ENCODE results near the gene MRPL36. TPM values are rescaled to one million over a fixed set of nuclear protein-coding genes. Genes with fewer than 3 reads are reported as not detected.

Gene MRPL36
- total and polyA plus RNA-seq, 2 of the 4 experiments (the other 2 are of a cell fraction): 85.9 to 103 TPM

DNA sequence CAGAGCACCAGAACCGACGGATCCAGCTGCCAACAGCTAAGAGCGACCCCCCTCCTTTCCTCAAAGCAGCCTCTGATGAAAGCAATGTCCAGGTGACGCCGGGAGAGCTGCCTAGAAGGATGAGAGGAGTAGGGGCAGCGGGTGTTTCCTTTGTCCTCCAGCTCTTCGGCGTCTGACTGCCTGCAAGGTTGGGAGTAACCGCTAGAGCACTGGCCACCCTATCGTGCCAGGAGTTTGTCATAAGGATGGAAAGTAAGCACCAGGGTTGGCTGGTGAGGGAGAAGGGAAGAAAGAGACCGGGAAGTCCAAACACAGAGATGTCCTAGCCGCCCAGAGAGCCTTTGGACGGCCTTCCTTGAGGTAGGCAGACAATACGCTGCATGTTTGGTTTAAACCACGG, 10.8 kb downstream of the MRPL36 start:
- peak overlapping the region; percentile 47 for H3K27ac ChIP-seq (ENCODE audit: insufficient read depth, low read length)
- peaks cover 0 to 16% of the 10 kb centered on the region in 2 experiments; a peak in 3 of 4 replicates for H3K79me1 ChIP-seq (ENCODE audit: low read depth in 1 of 2, low read length in 2 of 2)
- H3K56ac ChIP-seq (ENCODE audit: extremely low read depth, insufficient read depth, low read length): peak overlapping the region; percentile 27; the same call in 1 of the 2 replicates
- in situ Hi-C loops (cut with MboI; ENCODE audit: low sequenced_read_pairs): loop anchor here (25.0 kb wide), 1 partner anchor 827 kb away; no protein-coding TSS in a partner anchor
- H3K9ac ChIP-seq (ENCODE audit: low read depth, low read length): no peak overlapping the region
- H4K8ac ChIP-seq (ENCODE audit: low read depth in 2 of 2, low read length in 2 of 2): peak overlapping the region; percentile 9 to 77; a peak in 3 of 4 replicates
- no peak for DNase-seq
- H3K9me1 ChIP-seq (ENCODE audit: insufficient read depth, low read length): peaks cover 3% of the 10 kb centered on the region
- H4K20me1 ChIP-seq (ENCODE audit: insufficient read depth, low read length): no peaks in the 10 kb centered on the region
- TF ChIP-seq BHLHE40 (IDR thresholded peaks at IDR 0.05; ENCODE audit: low read depth, low read length): no peak
- TF ChIP-seq MXI1 (IDR thresholded peaks at IDR 0.05; ENCODE audit: borderline replicate concordance, low read depth, low read length): no peak
- no peak for TF ChIP-seq CHD1 (IDR thresholded peaks at IDR 0.05; ENCODE audit: low read depth, low read length)
- no peak for TF ChIP-seq FOS (IDR thresholded peaks at IDR 0.05; ENCODE audit: low read depth, low read length)
- no peak for TF ChIP-seq RAD21 (IDR thresholded peaks at IDR 0.05; ENCODE audit: low read length)
- no peak for TF ChIP-seq RFX5 (IDR thresholded peaks at IDR 0.05; ENCODE audit: low read depth, low read length)
- no peak for TF ChIP-seq POLR2A (IDR thresholded peaks at IDR 0.05; ENCODE audit: low read depth, low read length)
- no peak for TF ChIP-seq CTCF (conservative IDR thresholded peaks at IDR 0.05; ENCODE audit: low read depth, low read length)
- no peak for TF ChIP-seq CEBPB (IDR thresholded peaks at IDR 0.05; ENCODE audit: low read depth, low read length)
- TF ChIP-seq, protein P1, sequence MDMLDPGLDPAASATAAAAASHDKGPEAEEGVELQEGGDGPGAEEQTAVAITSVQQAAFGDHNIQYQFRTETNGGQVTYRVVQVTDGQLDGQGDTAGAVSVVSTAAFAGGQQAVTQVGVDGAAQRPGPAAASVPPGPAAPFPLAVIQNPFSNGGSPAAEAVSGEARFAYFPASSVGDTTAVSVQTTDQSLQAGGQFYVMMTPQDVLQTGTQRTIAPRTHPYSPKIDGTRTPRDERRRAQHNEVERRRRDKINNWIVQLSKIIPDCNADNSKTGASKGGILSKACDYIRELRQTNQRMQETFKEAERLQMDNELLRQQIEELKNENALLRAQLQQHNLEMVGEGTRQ (IDR thresholded peaks at IDR 0.05; ENCODE audit: low read depth, low read length): no peak
- TF ChIP-seq MAFK (IDR thresholded peaks at IDR 0.05; ENCODE audit: low read depth, low read length): no peak
- TF ChIP-seq RCOR1 (IDR thresholded peaks at IDR 0.05; ENCODE audit: insufficient replicate concordance, low read length): no peak
- TF ChIP-seq NFE2L2 (IDR thresholded peaks at IDR 0.05; ENCODE audit: low read depth, low read length): no peak
- TF ChIP-seq MAZ (IDR thresholded peaks at IDR 0.05; ENCODE audit: borderline replicate concordance, low read depth, low read length): no peak
- no peak for TF ChIP-seq ELK1 (IDR thresholded peaks at IDR 0.05; ENCODE audit: borderline replicate concordance, low read depth, low read length)
- no peak for TF ChIP-seq SMC3 (IDR thresholded peaks at IDR 0.05; ENCODE audit: low read depth, low read length)
- no peak overlapping the region for H3K4me3 ChIP-seq (ENCODE audit: insufficient read depth, low read depth, low read length)
- dilution Hi-C loops (cut with HindIII; ENCODE audit: low sequenced_read_pairs, unreplicated experiment): no loop called here
- peak overlapping the region; percentile 64; the same call in 1 of the 3 replicates for H2BK15ac ChIP-seq (ENCODE audit: low read depth, low read length)
- peak overlapping the region; percentile 79 for H2BK120ac ChIP-seq (ENCODE audit: low read depth, low read length)
- peak overlapping the region; percentile 88 for H2BK20ac ChIP-seq (ENCODE audit: low read depth, low read length)
- H3K23ac ChIP-seq (ENCODE audit: low read depth, low read length): no peak overlapping the region; the same call in 1 of the 2 replicates
- WGBS, 2 experiments (ENCODE audit: extremely low coverage in 2 of 2, insufficient read length in 1 of 2): 85% methylated on average over 5 of the region's 15 CpGs; no CpG with 5 or more reads in 1 of the 2 experiments
- H3K36me3 ChIP-seq (ENCODE audit: control insufficient read depth, insufficient read depth, low read length): no peaks in the 10 kb centered on the region
- H3K4me2 ChIP-seq (ENCODE audit: low read depth, low read length): no peak overlapping the region
- no peak for ATAC-seq (ENCODE audit: low read depth)
- H3K27me3 ChIP-seq (ENCODE audit: control insufficient read depth, insufficient read depth, low read length): no peaks in the 10 kb centered on the region; the same call in 1 of the 2 replicates
- peak overlapping the region; percentile 22; the same call in 1 of the 2 replicates for H3K14ac ChIP-seq (replicated peaks; ENCODE audit: low read depth, low read length)
- H2AK9ac ChIP-seq (replicated peaks; ENCODE audit: low read depth, low read length, poor library complexity): peak overlapping the region; percentile 38
- ChIA-PET POLR2A (ENCODE audit: unreplicated experiment) (no interaction called here), CTCF (interaction anchor here (0.6 to 0.7 kb wide), 2 partner anchors 25 to 242 kb away, joined by 3 read pairs; no protein-coding TSS in a partner anchor)
- H3K4ac ChIP-seq (ENCODE audit: low read depth, low read length): peak overlapping the region; percentile 67
- H3K4me1 ChIP-seq (ENCODE audit: control insufficient read depth, insufficient read depth, low read length): peaks cover 14% of the 10 kb centered on the region
- H3K18ac ChIP-seq (ENCODE audit: low read depth, low read length): peak overlapping the region; percentile 66
- peak overlapping the region; percentile 91 for H2BK5ac ChIP-seq (ENCODE audit: low read depth, low read length, poor library complexity, severe bottlenecking)
- no TSS peak for BruUV-seq (replicated peaks)
- intact Hi-C loops (cut with micrococcal nuclease): no loop called here
- H4K91ac ChIP-seq (ENCODE audit: insufficient read depth, low read depth, low read length): peak overlapping the region; percentile 77
- peak overlapping the region; percentile 89 for H2AK5ac ChIP-seq (ENCODE audit: low read depth, low read length)
- peak overlapping the region; percentile 37 for H2AFZ ChIP-seq (replicated peaks; ENCODE audit: low read length, poor library complexity)
- H4K5ac ChIP-seq (ENCODE audit: low read depth, low read length): peak overlapping the region; percentile 67
- H3K9me3 ChIP-seq (ENCODE audit: control insufficient read depth, insufficient read depth, low read length): no peaks in the 10 kb centered on the region

Measured in IMR-90 (cell line).